Neural progenitor cell (in vitro differentiated cells): ENCODE measurements around the gene ARAP2. TPM values are rescaled to one million over a fixed set of nuclear protein-coding genes. Genes with fewer than 3 reads are reported as not detected.
A peak's percentile ranks its signal among the peaks of the same experiment; 100 is the strongest.

Source experiments
- DNase-seq: peaks from one replicate; pipeline ENCODE4 v3.0.0-alpha.2; 2016; ENCODE audit warnings: low spot score
- H2AFZ ChIP-seq: fragments of 200-600 bp; sonication (generic); replicated peaks from 2 replicates; pipeline ENCODE4 v1.6.1; 2016; ENCODE audit warnings: antibody characterized with exemption
- H3F3A ChIP-seq: fragments of 200-600 bp; sonication (generic); 2 replicates; pipeline ENCODE4 v1.6.1; 2016; ENCODE audit warnings: antibody characterized with exemption, low read depth
- H3K27ac ChIP-seq: fragments of 200-600 bp; sonication (generic); 2 replicates; pipeline ENCODE4 v1.5.1; 2016; ENCODE audit warnings: mild to moderate bottlenecking
- H3K27me3 ChIP-seq: fragments of 200-600 bp; sonication (generic); 2 replicates; pipeline ENCODE4 v1.6.1; 2016; ENCODE audit warnings: mild to moderate bottlenecking, moderate library complexity
- H3K36me3 ChIP-seq: fragments of 200-600 bp; sonication (generic); 2 replicates; pipeline ENCODE4 v1.5.1; 2016
- H3K4me1 ChIP-seq: fragments of 200-600 bp; sonication (generic); 2 replicates; pipeline ENCODE4 v1.6.1; 2016; ENCODE audit warnings: mixed run types
- H3K4me2 ChIP-seq: fragments of 200-600 bp; sonication (generic); 2 replicates; pipeline ENCODE4 v1.6.1; 2016
- H3K4me3 ChIP-seq: fragments of 200-600 bp; sonication (generic); 2 replicates; pipeline ENCODE4 v1.5.1; 2016
- H3K79me2 ChIP-seq: fragments of 200-600 bp; sonication (generic); 2 replicates; pipeline ENCODE4 v1.6.1; 2016; ENCODE audit warnings: low read depth
- H3K9ac ChIP-seq: fragments of 200-600 bp; sonication (generic); 2 replicates; pipeline ENCODE4 v1.6.1; 2016
- H3K9me3 ChIP-seq: fragments of 200-600 bp; sonication (generic); 2 replicates; pipeline ENCODE4 v1.5.1; 2016; ENCODE audit warnings: low read depth
- H4K20me1 ChIP-seq: fragments of 200-600 bp; sonication (generic); 2 replicates; pipeline ENCODE4 v1.6.1; 2016; ENCODE audit warnings: low read depth
- H3K27ac Mint-ChIP-seq: 3 replicates; pipeline ENCODE4 v1.8.0; 2021; ENCODE audit warnings: mixed read lengths
- H3K27me3 Mint-ChIP-seq: 2 replicates; pipeline ENCODE4 v1.8.0; 2022; ENCODE audit warnings: low read depth, mild to moderate bottlenecking, inconsistent platforms, moderate library complexity, mixed read lengths; ENCODE audit not compliant: insufficient read depth
- H3K36me3 Mint-ChIP-seq: 3 replicates; pipeline ENCODE4 v1.8.0; 2021; ENCODE audit warnings: mixed read lengths
- H3K4me1 Mint-ChIP-seq: 3 replicates; pipeline ENCODE4 v1.8.0; 2021; ENCODE audit warnings: mixed read lengths
- H3K4me3 Mint-ChIP-seq: 3 replicates; pipeline ENCODE4 v1.8.0; 2021; ENCODE audit warnings: mild to moderate bottlenecking, moderate library complexity, mixed read lengths
- H3K9me3 Mint-ChIP-seq: 3 replicates; pipeline ENCODE4 v1.8.0; 2020; ENCODE audit warnings: mixed read lengths
- EZH2 ChIP-seq: fragments of 200-600 bp; sonication (generic); IDR thresholded peaks from 2 replicates; pipeline ENCODE4 v1.6.1; 2017; ENCODE audit warnings: antibody characterized with exemption, mild to moderate bottlenecking, moderate library complexity
- EZH2phosphoT487 ChIP-seq: fragments of 200-600 bp; sonication (generic); IDR thresholded peaks from 2 replicates; pipeline ENCODE4 v1.6.1; 2017; ENCODE audit warnings: antibody characterized with exemption
- total RNA-seq: library from RNA; depleted of rRNA; stranded (reverse); fragments of >200 nt; gene quantifications from 2 replicates; pipeline ENCODE4 v1.2.3, GENCODE V29; 2015; ENCODE audit warnings: low replicate concordance
- TF ChIP-seq, protein P1 (sequence below): fragments of 200-600 bp; sonication (generic); IDR thresholded peaks from 2 replicates; pipeline ENCODE4 v1.5.1; 2017; ENCODE audit warnings: antibody characterized with exemption, mild to moderate bottlenecking

Gene ARAP2
- total RNA-seq, 1 donor from 2014 or later, result 1.6 TPM

DNA sequence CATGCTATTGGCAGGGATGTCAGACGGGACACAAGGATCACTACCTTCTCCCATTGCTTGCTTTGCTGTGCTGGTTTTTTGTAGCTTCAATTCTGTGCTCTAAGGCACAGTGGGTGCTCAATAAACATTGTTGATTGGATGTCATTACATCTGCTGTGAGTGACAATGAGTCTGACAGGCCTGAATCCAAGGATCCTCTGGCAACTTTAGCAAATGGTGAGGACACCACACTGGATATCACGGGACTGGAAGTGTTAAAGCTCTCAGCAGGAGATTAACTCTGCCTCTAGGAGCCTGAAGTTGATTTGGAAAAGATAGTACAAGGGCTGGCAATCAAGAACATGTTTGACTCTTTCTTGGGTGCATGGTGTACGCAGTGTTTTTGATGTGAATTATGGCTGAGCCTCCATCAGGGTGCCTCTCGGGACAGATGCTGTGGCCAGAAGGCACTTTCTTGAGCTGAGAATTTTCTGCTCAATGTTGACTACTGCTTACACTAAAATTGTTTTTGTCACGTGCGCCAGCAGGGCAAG is 217.9 kb downstream of the ARAP2 start:
- TF ChIP-seq, protein P1, sequence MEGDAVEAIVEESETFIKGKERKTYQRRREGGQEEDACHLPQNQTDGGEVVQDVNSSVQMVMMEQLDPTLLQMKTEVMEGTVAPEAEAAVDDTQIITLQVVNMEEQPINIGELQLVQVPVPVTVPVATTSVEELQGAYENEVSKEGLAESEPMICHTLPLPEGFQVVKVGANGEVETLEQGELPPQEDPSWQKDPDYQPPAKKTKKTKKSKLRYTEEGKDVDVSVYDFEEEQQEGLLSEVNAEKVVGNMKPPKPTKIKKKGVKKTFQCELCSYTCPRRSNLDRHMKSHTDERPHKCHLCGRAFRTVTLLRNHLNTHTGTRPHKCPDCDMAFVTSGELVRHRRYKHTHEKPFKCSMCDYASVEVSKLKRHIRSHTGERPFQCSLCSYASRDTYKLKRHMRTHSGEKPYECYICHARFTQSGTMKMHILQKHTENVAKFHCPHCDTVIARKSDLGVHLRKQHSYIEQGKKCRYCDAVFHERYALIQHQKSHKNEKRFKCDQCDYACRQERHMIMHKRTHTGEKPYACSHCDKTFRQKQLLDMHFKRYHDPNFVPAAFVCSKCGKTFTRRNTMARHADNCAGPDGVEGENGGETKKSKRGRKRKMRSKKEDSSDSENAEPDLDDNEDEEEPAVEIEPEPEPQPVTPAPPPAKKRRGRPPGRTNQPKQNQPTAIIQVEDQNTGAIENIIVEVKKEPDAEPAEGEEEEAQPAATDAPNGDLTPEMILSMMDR, result no peak
- TF ChIP-seq EZH2phosphoT487, result peak; percentile 54
- no peak for TF ChIP-seq EZH2
- Histone ChIP-seq H3K4me1 (peaks cover 26% of the 10 kb centered on the region), H3F3A (peaks cover 12% of the 10 kb centered on the region), H2AFZ (no peak overlapping the region), H3K4me3 (no peak overlapping the region), H3K27ac (no peak overlapping the region), H3K27me3 (no peaks in the 10 kb centered on the region), H4K20me1 (no peaks in the 10 kb centered on the region), H3K9ac (no peak overlapping the region), H3K36me3 (no peaks in the 10 kb centered on the region), H3K4me2 (peak overlapping the region; percentile 27), H3K9me3 (no peaks in the 10 kb centered on the region), H3K79me2 (no peaks in the 10 kb centered on the region)
- Mint-ChIP-seq H3K27me3 (no peaks in the 10 kb centered on the region), H3K27ac (no peak overlapping the region), H3K9me3 (no peaks in the 10 kb centered on the region), H3K36me3 (no peaks in the 10 kb centered on the region), H3K4me1 (peaks cover 16% of the 10 kb centered on the region), H3K4me3 (no peak overlapping the region)
- peak; percentile 52 for DNase-seq

DNA sequence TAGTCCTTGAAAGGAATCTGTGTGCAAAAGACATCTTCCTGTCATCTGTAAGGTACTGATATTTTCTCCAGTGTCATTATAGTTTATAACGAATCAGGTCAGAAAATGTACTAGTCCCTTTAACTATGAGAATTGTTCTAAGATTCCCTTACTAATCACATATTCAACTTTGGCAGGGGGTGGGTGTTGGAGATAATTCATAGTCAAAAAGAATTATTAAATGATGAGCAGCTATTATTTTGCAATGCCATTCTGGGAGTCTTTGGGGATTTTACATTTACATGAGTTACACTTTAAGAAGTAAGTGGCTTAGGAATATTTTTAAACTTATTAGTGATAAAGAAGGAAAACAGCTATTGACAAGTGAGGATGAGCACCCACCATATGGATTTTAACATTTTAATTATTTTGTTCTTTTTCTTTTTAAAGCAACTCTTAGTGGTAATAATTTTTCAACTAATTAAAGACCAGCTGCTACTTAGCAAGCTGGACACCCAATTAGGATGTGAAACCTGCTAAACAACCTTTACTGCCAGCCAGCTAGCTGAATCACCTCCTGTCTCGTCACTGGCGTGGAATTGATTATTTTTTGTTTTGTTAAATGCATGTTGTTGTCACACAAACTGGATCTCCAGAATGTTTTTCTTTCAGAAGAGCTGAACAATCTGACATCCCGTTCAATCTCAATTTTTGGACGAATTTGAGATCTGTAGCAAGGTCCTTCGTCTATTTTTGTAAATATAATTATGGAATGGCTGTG is 219.2 kb downstream of the ARAP2 start:
- no peaks in the 10 kb centered on the region for H3K9me3 Mint-ChIP-seq

DNA sequence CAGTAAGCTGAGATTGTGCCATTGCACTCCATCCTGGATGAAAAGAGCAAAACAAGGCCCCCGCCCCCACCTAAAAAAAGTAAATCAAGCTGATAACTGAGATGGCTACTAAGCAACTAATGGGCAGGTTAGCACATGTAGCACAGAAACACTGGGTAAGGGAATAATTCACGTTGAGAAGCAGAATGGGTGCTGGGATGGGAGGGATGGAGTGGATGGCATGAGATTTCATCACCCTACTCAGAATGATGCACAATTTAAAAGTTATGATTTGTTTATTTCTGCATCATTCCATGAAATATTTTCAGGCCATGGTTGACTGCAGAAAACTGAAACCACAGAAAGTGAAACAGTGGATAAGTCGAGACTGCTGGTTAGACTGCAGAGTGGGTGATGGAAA is 224.0 kb downstream of the ARAP2 start:
- Histone ChIP-seq H4K20me1 (no peaks in the 10 kb centered on the region), H3K79me2 (no peaks in the 10 kb centered on the region), H3K27me3 (no peaks in the 10 kb centered on the region), H3K4me2 (no peak overlapping the region), H3K9ac (no peak overlapping the region), H3K27ac (no peak overlapping the region), H2AFZ (no peak overlapping the region), H3F3A (no peaks in the 10 kb centered on the region), H3K4me1 (peaks cover 4% of the 10 kb centered on the region), H3K36me3 (no peaks in the 10 kb centered on the region), H3K9me3 (no peaks in the 10 kb centered on the region), H3K4me3 (no peak overlapping the region)
- Mint-ChIP-seq H3K4me1 (no peaks in the 10 kb centered on the region), H3K9me3 (no peaks in the 10 kb centered on the region), H3K4me3 (no peak overlapping the region), H3K27ac (no peak overlapping the region), H3K27me3 (no peaks in the 10 kb centered on the region), H3K36me3 (no peaks in the 10 kb centered on the region)
- DNase-seq, result no peak
- TF ChIP-seq EZH2phosphoT487 (no peak), EZH2 (no peak)
- TF ChIP-seq, protein P1, result no peak

More for the DNA sequence above, 219.2 kb downstream of the ARAP2 start:
- Histone ChIP-seq H4K20me1 (no peaks in the 10 kb centered on the region), H3K9ac (no peak overlapping the region), H3K4me2 (no peak overlapping the region), H3K79me2 (no peaks in the 10 kb centered on the region), H3K27ac (no peak overlapping the region), H3K4me3 (no peak overlapping the region), H2AFZ (no peak overlapping the region), H3K36me3 (no peaks in the 10 kb centered on the region), H3K9me3 (no peaks in the 10 kb centered on the region), H3K27me3 (no peaks in the 10 kb centered on the region), H3F3A (peaks cover 12% of the 10 kb centered on the region), H3K4me1 (peaks cover 26% of the 10 kb centered on the region)
- no peak for DNase-seq
- Mint-ChIP-seq H3K36me3 (no peaks in the 10 kb centered on the region), H3K4me1 (peaks cover 16% of the 10 kb centered on the region), H3K27ac (no peak overlapping the region), H3K27me3 (no peaks in the 10 kb centered on the region), H3K4me3 (no peak overlapping the region)
- TF ChIP-seq, protein P1, result no peak
- TF ChIP-seq EZH2 (no peak), EZH2phosphoT487 (no peak)

Other genes with a start within 250 kb of the ARAP2 start
- not detected in 2 replicates for gene DTHD1, start 37.1 kb upstream of the ARAP2 start, total RNA-seq